Measurements from ENCODE around the gene SHISA8.

The SHISA8 gene

DNA sequence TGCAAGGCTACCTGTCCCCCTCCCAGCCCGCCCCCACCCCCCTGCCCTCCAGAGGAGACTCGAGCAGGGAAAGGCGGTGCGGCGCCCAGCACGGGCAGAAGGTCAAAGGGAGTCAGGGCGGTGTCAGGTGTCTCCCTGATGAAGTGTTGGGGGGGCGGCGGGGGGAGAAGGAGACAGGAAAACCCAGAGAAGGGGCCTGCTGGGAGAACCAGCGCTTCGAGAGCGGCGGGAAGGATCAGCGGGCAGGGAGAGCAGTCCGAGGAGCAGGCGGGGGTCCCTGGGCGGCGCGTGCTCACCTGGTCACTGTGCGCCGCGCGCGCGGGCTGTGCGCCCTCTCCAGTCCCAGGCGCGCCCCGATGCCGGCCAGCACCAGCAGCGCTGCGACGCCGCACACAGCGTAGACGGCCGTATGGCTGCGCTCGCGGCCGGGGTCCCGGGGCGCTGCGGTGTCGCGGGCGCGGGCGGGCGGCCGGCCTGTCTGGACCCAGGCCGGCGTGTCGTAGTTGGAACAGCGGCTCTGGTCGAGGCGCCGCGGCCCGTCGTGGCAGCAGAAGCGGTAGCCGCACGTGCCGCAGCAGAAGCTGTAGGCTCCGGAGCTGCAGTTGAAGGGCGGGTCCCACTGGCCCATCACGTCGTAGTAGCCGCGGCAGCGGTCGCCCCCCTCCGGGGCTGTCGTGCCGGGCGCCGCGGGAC lies 886 bp downstream of the SHISA8 start:
- no peak for DNase-seq

DNA sequence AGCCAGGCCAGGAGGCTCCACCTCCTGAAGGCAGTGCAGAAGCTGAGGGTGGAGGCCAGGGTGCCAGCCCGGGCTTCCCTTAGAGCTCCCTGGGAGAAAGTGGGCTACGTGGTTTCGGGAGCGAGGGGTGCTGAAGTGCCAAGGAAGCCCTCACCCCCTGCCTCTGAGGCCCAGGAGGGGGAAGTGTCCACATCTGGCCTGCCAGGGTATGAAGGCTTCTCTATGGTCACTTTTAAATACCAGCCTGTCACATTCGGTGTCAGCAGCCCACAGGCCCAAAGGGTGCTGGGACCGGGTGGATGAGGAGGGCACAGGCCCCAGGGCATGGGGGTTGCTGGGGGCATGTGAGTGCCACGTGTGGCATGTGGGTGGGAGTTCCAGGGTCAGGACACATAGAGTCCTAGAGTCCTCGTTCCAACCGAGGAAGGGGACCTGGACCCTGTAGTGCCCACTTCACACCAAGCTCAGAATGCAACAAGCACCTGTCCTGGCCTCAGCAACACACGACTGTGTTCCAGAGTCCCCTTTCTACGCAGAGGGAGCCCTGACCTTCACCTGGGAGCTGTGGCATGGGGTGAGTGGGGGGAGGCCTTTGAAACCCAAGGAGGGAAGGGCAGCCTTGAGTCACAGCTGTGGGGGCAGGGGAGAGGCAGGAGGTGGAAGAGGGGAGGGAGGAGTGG lies 1.7 kb downstream of the SHISA8 start:
- no peak for DNase-seq

DNA sequence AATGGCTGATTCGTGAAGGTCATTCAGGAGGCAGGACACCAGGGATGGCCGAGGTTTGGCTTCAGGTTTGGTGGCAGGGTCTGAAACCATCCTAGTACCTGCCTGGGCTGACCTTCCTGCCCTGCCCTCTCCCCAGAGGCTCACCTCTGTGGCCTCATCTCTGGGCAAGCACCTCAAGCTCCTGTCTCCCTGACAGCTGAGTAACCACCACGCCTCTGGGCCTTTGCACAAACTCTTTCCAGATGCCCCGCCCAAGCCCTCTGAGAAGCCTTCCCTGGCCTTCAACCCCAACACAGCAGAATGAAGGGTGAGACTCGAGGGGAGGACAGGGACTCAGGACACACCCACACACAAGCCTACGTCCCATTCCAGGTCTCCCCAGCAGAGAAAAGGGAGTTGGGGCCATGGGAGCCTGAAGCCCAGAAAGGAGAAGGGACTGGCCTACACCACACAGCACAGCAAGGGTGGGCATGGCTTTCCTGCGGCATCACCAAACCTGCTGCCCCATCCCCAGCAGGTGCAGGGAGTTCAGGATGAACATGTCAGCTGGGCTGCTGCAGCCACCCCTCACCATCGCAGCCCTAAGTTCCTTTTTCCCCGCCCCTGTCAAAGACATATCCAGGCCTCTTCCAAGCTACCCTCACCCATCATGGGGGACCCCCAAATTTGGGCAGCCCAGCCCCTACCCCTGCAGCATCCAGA lies 2.4 kb downstream of the SHISA8 start:
- DNase-seq = no peak

DNA sequence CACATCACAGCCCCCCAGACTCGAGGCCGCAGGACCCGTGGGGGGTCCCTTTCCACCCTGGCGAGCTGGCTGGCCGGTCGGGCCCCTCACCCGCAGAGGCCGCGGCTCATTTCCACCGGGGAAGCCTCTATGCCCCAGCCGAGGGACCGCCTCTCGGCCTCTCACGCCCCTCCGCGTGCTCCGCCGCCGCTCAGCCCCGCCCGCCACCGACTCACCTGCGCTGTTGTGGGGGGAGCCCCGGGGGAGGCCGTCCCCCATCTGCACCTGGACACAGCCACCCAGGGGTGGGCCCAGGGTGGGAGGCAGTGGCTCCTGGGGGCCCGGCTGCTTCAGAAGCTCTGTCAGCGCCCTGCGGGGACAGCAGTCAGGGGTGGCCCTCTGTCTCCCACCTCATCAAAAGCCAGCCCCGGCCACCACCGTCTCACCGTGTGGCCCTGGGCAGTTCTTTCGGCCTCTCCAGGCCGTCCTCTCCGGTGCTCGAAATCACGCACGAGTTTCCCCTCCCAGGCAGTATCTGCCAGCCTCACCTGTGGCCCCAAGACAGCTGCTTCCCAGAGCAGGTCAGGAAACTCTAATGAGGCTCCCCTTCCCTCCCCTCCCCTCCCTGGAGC lies 3.8 kb downstream of the SHISA8 start:
- DNase-seq = no peak

- DNase-seq = peak; percentile 26
Observed at GRCh38 chr22:41910050-41911000, 4.5 kb downstream of the SHISA8 start.

DNA sequence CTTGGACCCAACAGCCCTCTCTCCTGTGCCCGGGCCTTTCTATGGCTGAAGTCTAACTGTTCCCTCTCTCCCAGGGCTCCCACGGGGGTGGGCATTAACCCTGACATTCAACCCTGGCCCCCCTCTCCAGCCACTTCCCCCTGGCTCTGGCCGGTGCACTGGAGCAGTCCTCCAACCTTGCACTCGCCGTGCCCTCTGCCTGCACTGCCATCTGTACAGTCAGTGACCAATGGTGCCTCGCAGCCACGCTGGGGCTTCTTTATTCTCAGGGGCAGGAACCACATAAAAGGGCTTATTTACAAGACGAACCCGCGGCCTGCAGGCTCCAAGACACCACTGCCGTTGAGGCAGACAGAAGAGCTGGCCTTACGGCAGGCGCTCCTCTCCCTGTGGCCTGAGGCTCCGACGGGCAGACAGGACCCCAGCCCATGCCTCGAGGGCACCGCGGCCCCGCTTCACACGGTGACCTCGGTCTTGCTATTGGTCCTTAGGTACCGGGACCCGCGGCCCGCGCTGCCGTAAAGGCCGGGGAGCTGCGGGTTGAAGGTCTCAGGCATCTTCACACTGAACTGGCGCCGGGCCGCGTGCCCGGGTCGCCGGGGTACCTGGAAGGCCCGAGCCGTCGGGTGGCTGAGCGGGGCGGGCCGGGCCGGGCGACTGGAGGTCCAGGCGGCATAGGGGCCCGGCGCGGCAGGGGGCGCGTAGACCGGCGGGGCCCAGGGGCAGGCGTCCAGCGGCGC lies 5.4 kb downstream of the SHISA8 start:
- DNase-seq = no peak

DNA sequence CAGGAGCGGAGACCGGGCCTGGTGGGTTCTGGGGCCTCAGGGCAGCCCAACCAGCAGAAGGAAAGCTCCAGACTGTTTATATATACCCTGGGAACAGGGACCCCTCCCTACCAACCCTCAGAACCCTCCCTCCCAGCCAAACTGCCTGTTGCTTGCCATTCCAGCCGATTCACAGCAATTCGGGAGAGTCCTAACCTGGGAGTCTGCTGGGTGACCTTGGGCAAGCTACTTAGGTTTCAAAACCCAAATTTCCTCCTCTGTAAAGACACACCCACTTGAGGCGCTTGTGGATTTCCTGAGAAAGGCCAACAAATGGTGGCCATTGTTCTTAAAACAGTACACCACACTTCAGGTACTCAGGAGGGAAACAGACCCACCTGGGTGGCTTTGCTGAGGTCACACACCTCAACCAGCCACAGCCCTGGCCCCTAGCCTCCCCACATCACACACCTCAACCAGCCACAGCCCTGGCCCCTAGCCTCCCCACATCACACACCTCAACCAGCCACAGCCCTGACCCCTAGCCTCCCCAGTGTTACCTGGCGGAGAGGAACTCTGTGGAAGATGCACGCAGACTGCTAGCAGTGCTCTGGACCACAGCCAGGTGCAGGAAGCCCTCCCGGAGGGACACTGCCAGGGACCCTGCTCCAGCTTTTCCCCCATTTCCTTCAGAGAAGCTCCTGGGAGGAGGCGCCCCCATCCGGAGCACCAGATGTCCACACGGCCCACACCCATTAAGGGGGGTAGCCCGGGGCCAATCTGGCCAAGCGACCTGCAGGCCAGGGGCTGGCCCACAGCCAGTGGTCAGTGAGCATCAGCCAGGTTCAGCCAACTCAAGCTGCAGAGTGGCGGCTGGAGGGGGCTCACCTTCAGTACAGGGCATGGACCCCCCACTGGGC lies 6.2 kb downstream of the SHISA8 start:
- no peak for DNase-seq

DNA sequence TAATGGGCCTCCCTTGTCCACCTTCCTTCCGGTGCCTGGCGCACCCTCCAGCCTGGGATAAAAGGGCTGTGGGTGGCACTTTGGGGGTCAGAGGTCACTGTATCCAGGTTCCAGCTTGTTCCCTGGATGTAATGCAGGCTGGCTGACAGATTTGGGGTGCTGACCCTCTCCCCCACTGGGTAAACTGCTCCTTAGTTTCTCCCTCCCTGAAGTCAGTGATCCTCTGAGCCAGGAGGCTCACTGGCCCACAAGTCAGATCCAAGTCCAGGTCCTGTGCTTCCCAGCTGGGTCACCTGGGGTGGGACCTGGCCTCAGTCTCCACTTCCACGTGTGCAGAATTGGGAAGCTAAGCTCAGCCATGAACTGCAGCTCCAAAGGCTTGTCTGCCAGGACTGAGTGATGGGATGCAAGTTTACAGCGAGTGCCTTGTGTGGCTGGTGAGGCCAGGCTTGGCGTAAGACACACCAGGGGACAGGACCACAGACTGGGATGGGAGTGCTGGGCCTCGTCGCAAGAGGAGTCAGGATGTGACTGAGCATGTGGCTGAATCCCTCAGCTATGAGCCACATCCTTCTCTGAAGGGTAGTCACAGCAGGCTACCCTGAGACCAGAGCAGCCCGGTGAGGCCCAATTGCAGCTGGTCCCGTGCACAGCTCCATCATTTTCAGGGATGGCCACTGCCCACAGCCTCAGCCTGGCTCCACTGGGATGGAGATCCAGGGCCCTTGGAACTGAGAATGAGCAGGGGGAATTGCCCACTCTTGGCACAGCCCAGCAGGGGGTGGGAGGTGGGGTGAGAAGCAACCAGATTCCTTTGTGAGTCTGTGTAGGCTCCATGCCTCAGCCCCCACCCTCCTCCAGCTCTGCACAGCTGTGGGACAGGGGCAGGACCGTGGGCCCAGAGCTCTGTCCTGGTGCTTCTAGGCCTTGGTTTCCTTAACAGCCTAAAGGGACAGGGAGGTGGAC lies 7.2 kb downstream of the SHISA8 start:
- no peak for DNase-seq

DNA sequence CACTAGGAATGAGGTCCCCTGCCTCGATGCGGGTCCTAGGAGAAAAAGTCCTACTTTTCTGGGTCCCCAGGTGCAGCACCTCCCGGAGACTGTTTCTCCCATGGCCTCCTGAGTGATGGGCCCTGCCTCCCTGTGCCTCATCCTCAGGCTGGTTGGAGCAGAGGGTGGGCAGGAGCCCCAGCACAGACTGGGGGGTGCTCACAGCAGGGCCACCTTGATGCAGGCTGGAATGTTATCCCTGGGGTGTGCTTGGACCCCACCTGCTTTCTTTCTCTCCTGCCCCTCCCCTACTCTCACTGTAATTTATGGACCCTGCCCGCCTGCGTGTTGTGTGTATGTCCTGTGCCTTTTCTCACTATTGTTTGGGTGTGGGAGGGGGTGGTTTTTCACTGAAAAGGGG lies 8.1 kb downstream of the SHISA8 start:
- no peak for DNase-seq

DNA sequence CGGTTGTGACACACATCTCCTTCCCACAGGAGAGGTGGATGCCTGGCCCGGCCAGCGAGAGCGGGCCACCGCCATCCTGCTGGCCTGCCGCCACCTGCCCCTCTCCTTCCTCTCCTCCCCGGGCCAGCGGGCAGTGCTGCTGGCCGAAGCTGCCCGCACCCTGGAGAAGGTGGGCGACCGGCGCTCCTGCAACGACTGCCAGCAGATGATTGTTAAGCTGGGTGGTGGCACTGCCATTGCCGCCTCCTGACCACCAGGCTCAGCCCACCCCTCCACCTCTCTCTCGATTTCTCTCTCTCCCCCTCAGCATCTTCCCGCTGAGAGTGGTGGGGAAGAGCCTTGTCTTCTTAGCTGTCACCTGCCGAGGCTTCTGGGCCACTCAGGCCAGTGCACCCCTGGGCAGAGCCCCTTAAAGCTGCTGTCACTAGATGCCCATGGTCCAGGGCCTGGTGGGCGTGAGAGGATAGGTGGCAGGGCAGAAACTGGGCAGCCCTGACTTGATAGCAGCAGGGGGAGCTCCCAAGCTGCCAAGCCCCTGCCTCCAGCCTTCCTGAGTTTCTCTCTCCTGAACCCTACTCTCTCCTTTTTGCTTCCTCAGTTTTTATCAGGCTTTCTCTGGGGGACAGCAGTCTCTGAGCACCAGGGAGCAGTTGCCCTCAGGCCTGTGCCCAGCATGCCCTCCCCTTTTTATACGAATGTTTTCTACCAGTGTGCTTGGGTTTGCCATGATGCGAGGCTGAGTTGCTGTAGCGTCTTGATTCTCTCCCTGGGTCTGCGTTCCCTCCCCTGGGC lies 9.3 kb downstream of the SHISA8 start:
- no peak for DNase-seq

DNA sequence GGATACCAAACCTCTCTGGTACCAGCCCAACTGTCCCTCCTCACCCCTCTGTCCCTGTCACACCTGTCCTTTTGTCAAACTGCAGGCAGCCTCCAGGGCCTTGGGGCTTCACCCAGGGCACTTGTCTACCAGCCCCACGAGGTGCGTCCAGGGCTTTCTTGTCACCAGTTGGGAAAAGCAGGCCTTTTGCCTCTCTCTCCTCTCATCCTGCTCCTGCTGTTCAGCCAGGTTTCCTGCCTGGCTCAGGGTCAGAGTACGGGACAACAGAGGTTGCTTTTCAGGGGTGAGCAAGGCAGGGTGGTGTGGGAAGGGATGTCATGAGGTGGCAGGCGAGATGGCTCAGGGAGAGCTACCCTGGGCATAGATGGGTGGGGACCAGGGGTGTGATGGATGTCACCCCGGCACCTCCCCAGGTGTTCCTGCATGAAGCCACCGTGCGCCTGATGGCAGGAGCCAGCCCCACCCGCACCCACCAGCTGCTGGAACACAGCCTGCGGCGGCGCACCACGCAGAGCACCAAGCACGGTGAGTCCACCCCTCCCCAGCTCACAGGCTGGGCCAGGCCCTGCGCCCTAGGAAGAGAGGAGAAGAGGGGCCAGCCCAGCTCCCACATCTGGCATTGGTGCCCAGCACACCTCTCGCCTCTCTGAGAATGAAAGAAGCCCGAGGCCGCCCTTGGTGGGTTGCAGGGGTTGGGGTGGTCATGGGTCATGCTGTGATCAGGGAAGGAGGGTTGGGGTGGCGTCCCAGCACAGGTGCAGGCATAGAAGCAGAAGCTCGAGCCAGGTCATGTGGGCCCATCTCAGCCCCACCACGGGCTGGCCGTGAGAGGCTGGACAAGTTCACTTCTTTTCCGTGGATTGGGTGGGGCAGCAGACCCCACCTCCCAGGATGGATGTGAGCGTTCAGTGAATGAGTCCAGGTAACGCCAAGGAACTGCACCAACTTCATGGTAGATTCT lies 10.1 kb downstream of the SHISA8 start:
- no peak for DNase-seq

DNA sequence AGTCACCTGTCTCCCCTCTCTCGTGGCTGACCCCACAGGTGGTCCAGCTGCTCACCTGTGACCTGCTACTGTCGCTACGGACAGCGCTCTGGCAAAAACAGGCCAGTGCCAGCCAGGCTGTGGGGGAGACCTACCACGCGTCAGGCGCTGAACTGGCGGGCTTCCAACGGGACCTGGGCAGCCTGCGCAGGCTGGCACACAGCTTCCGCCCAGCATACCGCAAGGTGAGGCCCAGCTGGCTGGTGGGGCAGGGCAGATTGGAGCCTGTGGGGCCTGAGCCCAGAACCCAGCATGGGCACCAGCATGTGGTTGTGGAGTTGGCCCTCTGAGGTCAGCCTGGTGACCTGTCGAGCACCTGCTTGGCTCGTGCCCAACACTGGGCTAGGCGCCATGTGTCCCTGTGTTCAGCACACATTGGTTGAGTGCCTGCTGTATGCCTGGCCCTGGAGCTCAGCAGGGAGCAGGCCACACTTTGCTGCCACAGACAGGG lies 11.9 kb downstream of the SHISA8 start:
- no peak for DNase-seq

DNA sequence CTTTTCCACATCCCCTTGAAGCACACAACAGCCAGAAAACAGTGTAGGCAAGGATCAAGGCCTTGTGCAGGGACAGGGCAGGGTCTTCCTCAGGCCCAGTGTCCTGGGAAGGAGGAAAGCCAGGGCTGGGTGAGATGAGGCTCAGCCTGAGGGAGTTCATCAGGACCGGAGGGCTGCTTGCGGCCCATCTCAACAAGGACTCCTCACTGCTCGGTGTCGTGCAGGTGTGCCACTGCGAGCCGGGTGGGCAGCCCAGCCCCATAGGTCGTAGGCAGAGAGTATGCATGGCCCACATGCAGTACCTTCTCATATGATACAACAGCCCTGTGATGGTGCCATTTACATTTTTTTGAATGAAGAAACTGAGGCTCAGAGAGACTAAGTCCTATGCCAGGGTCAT lies 12.9 kb downstream of the SHISA8 start:
- DNase-seq = no peak

DNA sequence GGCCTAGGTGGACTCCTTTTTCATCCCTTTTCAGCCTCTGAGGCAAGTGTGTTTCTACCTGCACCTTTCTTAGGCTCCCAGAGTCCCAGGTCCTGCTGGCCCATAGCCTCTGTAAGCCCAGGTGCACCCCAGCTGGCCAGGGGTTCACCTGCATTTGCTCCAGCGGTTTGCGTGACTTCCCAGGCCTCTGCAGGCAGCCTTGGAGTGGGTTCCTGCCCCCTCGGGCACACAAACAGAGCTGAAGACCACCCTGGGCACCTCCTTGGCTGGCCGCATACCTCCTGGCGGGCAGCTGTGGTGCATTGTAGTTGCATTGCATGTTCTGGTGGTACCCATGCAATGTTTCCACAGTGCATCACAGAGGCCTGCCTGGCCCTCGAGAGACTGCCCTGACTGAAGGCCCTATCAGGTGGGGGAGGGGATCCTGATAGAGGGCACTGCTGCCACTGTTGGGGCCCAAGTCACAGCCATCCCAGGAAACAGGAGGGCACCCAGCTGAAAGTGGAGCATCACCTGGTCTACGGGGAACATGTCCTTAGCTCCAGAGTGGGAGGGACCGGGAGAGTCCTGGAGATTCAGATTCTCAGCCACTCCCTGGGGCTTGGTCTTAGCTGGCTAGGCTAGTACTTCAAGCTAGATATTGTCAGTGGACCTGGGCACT lies 14.1 kb downstream of the SHISA8 start:
- no peak for DNase-seq

GRCh38 chr22:41899992-41900651 lies 14.8 kb downstream of the SHISA8 start:
- no peak for DNase-seq

DNA sequence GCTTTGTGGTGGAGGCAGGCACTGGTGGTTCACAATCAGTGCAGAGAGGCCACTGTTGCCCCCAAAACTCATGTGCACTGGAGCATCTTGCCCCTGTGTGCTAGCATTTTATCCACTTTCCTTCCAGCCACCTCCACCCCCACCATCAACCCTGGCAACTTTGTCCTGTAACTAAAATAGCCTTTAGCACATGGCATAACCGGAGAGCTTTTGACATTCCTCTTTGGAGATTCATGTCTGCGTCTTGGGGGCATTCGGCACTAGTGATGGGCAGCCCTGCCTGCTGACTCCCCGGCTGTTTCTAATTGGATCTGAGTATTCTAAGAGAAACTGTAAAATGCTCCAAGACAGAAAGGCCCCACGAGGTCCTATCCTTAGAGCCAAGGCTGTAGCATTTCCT lies 15.8 kb downstream of the SHISA8 start:
- DNase-seq = no peak

Data from stimulated activated CD4-positive, alpha-beta T cell treated with anti-CD3 and anti-CD28 coated beads, Interleukin-4, amount 100 ng/mL, for 24 hours (primary cell).